ENCODE results near the gene SMKR1.
"Not testable (repeated sequence)": the region's sequence is repeated elsewhere in the genome, so short reads cannot be mapped to it uniquely, and the experiment has no call there.

SMKR1 gene

GRCh38 chr7:129523924-129524323, 21.6 kb downstream of the SMKR1 start:
- Mint-ChIP-seq H3K9me3 (no peaks in the 10 kb centered on the region), H3K4me3 (no peak overlapping the region), H3K36me3 (ENCODE audit: low read depth) (no peaks in the 10 kb centered on the region), H3K27ac (no peak overlapping the region), H3K27me3 (ENCODE audit: low read depth) (peaks cover 50% of the 10 kb centered on the region), H3K4me1 (no peaks in the 10 kb centered on the region)
- TF ChIP-seq CTCF (IDR thresholded peaks at IDR 0.05; ENCODE audit: unreplicated experiment in 3 of 3): no peak

GRCh38 chr7:129524405-129524804, 22.1 kb downstream of the SMKR1 start:
- H3K27ac Mint-ChIP-seq; H3K4me1 Mint-ChIP-seq; H3K4me3 Mint-ChIP-seq; H3K9me3 Mint-ChIP-seq; H3K36me3 Mint-ChIP-seq (ENCODE audit: low read depth): not testable (repeated sequence)
- H3K27me3 Mint-ChIP-seq (ENCODE audit: low read depth): peaks cover 50% of the 10 kb centered on the region

- no peak for TF ChIP-seq CTCF (IDR thresholded peaks at IDR 0.05; ENCODE audit: unreplicated experiment in 3 of 3)
- H3K27ac Mint-ChIP-seq: no peak overlapping the region
- H3K9me3 Mint-ChIP-seq: no peaks in the 10 kb centered on the region
- no peaks in the 10 kb centered on the region for H3K36me3 Mint-ChIP-seq (ENCODE audit: low read depth)
- H3K27me3 Mint-ChIP-seq (ENCODE audit: low read depth): peaks cover 50% of the 10 kb centered on the region
- no peaks in the 10 kb centered on the region for H3K4me1 Mint-ChIP-seq
- no peak overlapping the region for H3K4me3 Mint-ChIP-seq
Observed at GRCh38 chr7:129525225-129525862, 23.0 kb downstream of the SMKR1 start.

DNA sequence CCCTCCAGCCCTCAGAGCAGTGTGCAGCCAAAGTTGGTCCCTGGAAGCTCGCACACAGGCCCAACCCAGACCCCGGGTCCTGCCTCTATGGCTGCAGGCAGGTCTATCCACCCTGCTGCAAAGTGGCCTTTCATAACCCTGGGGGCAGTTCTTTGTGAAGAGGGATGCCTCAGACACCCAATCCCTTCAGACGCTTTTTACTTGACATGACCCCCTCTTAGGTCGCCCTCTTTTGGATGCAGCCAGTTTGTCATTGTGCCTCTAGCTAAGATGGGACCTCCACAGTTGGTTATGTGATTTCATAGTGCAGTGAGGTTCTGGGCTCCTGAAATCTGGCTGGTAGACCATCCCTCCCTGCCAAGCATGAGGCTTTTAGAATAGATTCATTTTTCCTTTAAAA, 27.3 kb downstream of the SMKR1 start:
- H3K9me3 Mint-ChIP-seq: no peaks in the 10 kb centered on the region
- no peak overlapping the region for H3K4me3 Mint-ChIP-seq
- no peaks in the 10 kb centered on the region for H3K4me1 Mint-ChIP-seq
- no peak overlapping the region for H3K27ac Mint-ChIP-seq
- TF ChIP-seq CTCF (IDR thresholded peaks at IDR 0.05; ENCODE audit: unreplicated experiment in 3 of 3): no peak
- H3K27me3 Mint-ChIP-seq (ENCODE audit: low read depth): peaks cover 18% of the 10 kb centered on the region
- H3K36me3 Mint-ChIP-seq (ENCODE audit: low read depth): no peaks in the 10 kb centered on the region

GRCh38 chr7:129530795-129531391, 28.6 kb downstream of the SMKR1 start:
- TF ChIP-seq CTCF (IDR thresholded peaks at IDR 0.05; ENCODE audit: unreplicated experiment in 3 of 3): no peak
- Mint-ChIP-seq H3K27me3 (ENCODE audit: low read depth) (peaks cover 13% of the 10 kb centered on the region), H3K4me1 (no peaks in the 10 kb centered on the region), H3K36me3 (ENCODE audit: low read depth) (no peaks in the 10 kb centered on the region), H3K4me3 (no peak overlapping the region), H3K9me3 (no peaks in the 10 kb centered on the region), H3K27ac (no peak overlapping the region)

GRCh38 chr7:129531721-129532120, 29.4 kb downstream of the SMKR1 start:
- H3K27me3 Mint-ChIP-seq (ENCODE audit: low read depth): peaks cover 8% of the 10 kb centered on the region
- H3K27ac Mint-ChIP-seq: no peak overlapping the region
- H3K4me3 Mint-ChIP-seq: no peak overlapping the region
- no peaks in the 10 kb centered on the region for H3K9me3 Mint-ChIP-seq
- no peak for TF ChIP-seq CTCF (IDR thresholded peaks at IDR 0.05; ENCODE audit: unreplicated experiment in 3 of 3)
- H3K4me1 Mint-ChIP-seq: no peaks in the 10 kb centered on the region
- H3K36me3 Mint-ChIP-seq (ENCODE audit: low read depth): no peaks in the 10 kb centered on the region

Data from nephron (organoid).